HG03039 (cell line): ENCODE measurements around the gene SPATA16.
"Not testable (repeated sequence)": the region's sequence is repeated elsewhere in the genome, so short reads cannot be mapped to it uniquely, and the experiment has no call there.

Experiments
- ATAC-seq: cut with Tn5 transposase; IDR thresholded peaks from one replicate; pipeline ENCODE4 v1.9.1; 2021; ENCODE audit warnings: mild to moderate bottlenecking, moderate library complexity; ENCODE audit not compliant: unreplicated experiment

The SPATA16 gene

DNA sequence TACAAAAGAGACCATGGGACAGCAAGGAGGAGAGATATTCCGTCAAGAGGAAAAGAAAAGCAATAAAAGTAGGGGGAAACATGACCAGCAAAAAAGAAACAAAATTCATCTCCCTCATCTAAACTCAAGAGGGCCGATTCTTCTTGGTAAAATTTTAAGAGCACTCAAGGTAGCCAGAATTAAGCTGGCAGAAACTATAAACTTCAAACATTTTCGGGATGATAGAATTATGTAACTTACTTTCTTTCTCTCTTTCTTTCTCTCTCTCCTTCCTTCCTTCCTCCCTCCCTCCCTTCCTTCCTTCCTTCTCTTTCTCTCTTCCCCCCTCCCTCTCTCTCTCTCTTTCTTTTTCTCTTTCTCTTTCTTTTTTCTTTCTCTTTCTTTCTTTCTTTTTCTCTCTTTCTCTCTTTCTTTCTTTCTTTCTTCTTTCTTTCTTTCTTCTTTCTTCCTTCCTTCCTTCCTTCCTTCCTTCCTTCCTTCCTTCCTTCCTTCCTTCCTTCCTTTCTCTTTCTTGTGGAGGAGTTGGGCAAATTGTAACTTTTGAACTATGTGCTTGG, 180.3 kb downstream of the SPATA16 start:
- not testable (repeated sequence) for ATAC-seq

DNA sequence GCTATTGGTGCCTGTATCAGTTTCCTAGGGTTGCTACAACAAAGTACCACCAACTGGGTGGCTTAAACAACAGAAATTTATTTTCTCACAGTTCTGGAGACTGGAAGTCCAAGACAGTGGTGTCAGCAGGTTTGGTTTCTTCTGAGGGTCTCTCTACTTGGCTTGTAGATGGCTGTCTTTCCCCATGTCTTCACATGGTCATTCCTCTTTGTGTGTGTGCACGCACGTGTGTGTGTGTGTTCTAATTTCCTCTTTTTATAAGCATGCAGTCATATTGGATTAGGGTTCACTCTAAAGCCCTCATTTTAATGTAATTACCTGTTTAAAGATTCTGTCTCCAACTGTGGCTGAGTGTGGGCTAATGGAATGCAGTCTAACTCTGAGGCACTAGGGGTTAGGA, 182.5 kb downstream of the SPATA16 start:
- no peak for ATAC-seq

DNA sequence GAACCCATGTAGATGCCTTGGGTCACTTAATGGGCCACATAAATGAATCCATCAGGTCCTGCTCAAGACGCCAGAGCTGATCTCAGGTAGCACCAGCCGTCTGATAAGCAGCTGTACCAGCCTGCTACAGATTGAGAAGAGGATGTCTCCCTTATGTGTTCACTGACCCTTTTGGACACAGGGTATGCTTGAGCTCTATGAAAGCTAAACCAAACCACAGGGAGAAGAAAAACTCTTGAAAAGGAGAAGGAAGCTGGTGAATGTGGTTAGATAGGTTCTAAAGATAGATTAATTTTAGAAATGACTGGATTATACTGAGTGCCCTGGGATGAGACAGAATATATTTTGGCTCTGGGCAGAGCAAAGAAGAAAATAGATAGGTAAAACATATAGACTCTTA, 187.5 kb downstream of the SPATA16 start:
- no peak for ATAC-seq

DNA sequence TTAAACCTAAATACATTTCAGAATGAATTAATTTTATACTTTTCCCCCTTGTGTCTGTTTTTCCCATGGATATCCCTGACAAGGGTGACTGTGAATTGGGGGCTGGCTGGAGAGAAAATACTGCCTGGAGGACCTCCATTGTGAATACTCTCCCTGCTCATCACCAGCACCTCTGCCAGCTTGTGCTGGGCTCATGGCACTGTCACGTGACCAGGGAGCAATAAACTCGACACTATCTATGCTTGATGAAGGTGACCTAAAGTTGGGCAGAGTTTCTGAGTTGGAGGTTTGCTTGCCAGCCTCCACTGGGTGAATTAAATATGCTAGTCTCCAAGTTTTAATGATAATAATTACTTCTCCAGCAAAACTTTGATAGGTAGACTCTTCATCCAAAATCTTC, 189.5 kb downstream of the SPATA16 start:
- ATAC-seq = no peak

DNA sequence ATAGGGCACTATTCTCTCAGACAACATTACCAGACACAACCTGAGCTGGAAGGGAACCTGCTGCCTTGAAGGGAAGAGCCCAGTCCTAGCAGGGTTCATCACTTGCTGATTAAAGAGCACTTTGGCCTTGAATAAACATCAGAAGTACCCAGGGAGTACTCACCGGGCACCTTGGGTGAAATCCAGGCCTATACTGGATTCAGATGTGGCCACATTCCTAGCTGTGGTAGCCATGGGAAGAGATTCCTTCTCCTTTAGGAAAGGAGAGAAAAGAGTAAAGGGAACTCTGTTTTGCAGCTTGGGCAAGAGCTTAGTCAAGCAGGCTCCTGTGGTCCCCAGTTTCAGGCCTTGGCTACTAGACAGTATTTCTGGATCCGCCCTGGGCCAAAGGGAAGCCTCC, 195.0 kb downstream of the SPATA16 start:
- no peak for ATAC-seq

DNA sequence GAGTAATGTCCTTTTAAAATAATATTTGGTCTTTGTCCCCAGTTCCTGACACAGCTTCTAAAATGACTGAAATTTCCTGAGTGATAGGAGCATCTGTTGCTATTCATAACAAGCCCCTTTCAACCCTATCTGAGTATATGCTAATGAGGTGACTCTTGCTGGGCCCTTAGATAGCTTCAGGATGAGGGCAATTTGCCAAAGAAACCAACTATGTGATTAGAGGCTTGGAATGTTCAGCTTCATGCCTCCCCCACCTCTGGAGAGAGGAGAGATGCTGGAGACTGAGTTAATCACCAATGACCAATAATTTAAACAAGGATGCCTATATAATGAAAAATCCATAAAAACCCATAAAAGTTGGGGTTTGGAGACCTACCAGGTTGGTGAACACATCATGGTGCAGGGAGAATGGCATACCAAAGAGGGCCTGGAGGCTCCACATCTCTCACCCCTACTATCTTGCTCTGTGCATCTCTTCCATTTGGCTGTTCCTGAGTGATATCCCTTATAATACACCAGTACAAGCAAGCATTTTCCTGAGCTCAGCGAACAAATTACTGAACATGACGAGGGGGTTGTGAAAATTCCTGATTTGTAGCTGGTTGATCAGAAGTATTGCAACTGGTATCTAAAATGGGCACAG, 201.3 kb downstream of the SPATA16 start:
- no peak for ATAC-seq

DNA sequence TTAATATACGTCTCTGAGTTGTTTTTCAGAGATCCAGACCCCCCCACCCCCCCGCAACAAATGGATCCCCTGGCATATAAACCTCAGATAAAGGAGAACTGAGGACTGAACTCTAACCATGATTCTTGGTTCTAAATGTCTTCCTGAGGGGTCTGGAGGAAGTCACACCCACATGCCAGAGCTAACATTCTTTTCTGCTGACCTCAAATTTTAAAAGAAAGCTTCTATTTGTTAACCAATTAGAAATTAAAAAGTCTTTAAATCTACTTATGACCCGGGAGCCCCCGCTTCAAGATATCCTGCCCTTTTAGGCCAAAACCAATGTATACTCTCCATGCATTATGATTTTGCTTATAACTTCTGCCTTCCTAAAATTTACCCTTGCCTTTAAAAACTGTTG, 202.2 kb downstream of the SPATA16 start:
- no peak for ATAC-seq

DNA sequence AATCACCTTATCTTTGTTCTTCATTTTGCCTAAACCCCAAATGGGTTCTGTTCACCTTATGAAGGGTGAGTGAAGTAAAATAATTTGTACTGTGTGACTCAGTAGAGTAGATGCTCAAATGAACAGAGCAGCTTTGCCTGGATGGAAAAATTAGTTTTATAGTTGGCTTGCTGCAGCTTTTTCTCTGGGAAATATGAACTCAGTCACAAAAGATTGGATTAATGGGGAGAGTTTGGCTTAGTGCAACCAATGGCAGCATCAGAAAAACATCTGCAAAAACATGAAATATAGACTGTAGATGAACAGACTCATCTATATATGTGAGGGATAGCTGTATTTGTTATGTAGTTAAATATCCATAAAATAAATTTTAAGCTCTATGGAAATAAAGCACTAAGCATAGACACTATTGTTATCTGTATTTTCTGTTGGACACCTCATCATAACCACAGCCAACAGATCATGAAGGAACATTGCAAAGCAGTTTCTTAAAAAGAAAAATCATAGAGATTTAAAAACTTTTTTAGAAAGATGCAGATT, 209.2 kb downstream of the SPATA16 start:
- ATAC-seq = no peak

DNA sequence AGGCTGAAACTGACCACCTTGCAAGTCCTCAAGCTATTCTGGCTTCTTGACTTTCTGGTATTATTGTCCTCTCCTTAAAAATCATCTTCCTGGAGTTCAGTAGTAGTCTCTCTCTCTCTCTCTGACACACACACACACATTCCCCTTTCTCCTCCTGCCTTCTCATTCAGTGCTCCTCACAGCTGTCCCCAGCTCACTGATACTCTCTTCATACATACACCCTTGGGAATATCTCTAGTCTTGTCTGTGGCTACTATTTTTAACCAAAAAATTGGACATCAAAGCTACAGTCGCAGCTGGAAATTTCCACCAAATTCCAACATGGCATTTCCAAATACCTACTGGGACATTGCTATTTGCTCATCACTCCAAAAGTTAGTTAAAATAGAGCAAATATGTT, 211.6 kb downstream of the SPATA16 start:
- ATAC-seq = no peak

DNA sequence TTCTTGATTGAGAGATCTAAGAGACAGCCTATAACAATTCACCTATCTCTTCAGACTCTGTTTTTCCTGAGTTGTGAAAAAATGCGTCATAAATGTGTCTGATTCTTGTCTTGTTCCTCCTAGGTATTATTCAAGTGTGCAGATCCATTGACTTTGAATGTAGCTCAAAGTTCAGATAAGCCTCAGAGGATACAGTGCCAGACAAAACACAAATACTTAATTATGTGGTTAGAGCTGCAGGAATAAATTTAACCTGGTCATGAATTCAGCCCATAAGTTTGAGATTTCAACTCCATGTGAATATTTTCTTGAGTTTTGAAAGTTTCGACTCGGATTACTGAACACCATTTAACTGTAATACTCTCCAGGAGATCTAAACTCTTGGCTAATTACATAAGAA, 216.5 kb downstream of the SPATA16 start:
- ATAC-seq = no peak

DNA sequence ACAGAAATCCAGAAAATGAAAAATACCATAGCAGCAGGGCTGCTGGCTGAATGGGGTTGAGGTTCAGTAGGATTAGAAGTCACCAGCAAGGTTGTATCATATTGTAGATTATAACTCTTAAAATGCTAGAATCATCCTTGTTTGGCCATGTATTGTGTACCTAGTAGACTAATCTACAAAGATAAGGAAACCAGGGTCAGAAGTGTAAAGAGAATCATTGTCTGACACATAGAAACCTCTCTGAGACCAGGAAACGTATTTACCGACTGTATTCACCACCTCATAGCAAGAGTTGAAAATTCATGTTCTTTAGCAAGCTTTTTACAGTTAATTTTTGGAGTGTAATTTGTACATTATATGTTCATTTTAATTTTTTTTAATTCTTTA, 221.7 kb downstream of the SPATA16 start:
- ATAC-seq = no peak

DNA sequence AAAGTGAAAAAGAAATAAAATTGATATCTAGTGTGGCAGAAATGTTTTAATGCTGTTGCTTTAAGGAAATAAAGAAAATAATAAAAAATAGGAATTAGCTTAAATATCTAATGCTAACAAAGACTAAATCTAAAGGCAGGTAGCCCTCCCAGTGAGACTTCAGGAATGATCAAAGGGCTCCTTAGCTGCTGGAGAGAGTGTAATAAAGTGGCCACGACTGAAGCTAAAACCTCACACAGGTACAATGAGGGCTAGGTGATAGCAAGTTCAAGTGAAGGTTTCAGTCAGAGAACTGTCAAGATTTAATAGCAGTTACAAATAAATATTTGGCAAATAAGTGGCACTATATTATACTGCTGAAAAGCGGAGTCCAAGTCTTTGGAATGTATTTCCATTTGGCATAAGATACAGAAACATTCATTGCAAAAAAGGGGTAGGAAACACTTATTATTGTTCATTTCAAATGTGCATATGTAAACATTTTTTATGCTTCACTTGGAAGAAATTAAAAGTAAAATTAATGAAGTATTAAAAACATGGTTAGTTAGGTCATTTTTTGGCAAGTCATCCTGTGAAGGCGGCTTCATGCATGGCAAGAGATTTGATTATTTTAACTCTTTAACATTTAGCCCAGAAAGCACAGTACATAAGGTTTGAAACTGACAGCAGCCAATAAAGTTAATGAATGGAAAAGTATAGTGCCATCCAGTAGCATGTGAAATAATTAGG, 222.3 kb downstream of the SPATA16 start:
- ATAC-seq = no peak

DNA sequence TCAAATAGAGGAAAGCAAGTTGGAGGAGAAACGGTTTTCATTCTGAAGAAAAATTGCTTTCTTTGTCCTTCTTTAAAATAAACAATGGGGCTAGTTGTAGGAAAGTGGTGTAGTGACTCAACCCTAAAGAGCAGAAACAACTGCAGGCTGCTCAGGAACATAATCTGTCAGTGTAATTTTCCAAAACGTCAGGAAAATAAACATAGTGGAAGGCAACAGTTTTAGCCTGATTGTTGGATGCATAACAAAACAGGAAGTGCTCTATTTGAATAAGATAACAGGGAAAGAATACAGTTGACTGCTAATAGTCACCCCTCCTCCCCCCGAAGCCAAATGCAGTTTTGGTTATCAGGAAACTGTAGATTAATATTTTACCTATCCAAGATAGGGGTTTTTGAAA, 222.9 kb downstream of the SPATA16 start:
- ATAC-seq = no peak

DNA sequence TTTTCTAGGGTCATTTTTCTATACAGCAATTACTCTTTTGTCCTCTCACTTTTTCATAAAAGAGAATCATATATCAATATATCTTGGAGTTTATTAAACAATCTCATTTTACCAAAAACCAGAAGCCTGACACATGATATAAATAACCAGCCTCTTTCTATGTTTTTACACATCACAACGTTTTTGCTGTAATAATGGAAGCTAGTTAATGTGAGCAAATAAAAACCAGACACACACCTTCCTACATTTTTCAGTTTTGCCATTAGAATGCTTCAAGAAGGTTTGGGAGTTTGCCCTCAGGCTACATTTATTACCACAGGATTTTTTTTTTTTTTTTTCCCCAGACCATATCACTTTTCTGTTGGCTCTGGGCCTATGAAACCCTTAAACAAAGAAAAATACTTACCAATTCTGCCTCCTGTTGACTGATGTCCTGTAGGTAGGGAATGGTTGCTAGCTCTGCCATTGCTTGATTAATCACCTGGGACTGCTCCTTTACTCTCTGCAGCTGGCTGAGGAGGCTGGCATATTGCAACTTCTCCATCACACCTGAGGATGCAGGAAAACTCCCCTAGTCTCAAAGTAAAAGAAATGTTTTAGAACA, 225.0 kb downstream of the SPATA16 start:
- ATAC-seq = no peak

DNA sequence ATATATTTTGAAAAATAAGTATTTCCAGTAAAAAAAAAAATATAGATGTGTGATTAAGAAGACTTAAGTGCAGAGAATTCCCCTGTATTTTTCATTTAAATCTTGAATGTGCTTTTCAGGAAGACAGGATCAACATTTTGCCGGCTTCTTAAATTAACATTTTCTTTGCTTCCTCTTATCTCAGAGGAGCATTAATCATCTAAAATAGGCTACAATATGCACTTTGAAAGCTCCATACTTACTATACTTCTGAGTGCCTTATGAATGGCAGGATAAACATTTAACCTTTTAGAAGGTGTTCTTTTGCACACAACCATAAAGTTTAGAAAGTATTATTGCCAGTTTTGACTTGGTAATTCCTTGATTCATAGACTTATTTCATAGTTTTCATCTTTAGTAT, 226.2 kb downstream of the SPATA16 start:
- ATAC-seq = no peak

DNA sequence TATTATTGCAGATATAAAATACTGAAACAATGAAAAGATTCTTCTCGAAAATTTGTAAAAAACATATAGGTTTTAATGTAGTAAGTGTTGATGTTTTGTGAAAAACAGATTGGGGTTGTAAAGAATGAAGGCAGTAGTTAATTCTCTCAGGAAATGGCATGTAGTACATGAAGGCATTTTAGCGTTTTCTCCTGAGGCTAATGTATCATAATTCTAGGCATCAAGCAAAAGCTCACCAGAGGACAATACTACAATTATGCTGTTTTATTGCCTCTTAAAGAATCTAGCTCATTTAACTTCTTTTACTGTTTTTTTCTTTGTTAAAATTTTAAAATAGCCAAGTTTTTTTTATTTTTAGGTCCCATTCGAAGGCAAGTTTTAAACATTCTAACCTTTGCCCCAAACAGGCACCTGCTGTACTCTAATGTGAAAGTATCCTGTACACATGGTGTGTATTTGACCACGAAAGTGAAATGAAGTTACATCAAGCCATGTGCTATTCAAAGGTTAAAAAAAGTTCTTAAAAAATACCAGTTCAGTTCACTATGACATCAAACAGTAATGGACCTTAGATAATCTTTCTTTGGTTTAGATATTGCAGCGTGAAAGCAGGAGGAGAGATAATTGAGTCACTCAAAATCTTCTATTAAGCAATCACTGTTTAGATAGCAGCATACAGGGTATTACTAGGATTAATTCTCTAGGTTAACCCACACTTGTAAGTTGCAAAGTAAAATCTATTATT, 227.0 kb downstream of the SPATA16 start:
- no peak for ATAC-seq

DNA sequence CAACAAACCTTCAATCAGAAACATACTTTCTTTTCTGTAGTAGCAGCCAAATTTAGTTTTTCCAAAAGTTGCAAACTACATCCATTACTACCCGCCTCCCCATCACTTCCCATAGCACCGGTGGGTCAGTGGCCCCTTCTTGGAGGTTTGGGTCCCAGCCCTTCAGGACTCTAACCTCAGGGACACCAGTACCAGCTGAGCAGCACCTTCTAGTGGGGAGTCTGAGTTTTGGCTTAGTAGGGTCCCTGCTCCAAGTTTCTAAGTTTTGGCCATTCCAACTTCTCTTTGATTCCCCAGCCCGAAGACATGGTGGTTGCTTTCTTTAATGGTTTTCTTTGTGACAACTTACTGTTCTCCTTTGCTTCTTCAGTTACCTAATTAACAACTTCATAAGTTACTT, 229.9 kb downstream of the SPATA16 start:
- no peak for ATAC-seq

DNA sequence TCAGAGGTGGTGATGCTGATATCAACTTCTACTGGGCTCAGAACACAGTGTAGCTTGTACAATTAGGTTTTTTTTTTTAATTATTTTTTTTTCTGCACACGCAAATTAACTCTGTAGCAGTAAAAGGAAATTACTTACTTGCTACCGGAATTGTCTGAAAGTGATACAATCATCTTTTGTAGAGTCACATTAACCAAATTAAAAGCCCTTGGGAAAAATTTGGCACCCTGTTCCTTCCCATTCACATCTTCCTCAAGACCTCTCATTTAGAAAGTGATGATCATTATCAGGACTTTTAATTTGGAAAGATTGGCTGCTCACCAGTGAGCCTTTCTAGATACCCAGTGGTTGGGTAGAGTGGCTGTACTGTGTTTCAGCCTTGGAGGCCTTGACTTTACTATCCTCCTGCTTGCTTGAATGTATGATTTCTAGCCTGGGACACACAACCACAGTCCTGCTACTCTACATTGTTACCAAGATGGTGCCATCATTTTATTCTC, 232.2 kb downstream of the SPATA16 start:
- ATAC-seq = no peak

DNA sequence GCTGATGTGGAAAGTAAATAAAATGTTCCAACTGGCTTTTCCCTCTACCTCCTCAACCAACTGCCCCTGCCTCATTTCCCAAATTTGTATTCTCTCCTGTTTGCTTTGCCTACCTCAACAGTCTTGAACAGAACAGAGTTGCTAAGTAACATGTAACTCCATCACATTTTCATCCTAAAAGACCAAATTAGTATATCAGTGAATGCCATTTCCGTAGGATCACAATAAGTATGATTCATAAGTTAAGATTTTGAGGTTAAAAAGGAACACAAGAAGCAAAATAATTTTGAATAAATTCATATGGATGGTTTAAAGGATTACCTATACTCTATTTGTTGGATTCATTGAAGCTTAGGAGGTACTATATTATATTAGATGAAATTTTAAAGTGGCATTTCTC, 235.6 kb downstream of the SPATA16 start:
- no peak for ATAC-seq

DNA sequence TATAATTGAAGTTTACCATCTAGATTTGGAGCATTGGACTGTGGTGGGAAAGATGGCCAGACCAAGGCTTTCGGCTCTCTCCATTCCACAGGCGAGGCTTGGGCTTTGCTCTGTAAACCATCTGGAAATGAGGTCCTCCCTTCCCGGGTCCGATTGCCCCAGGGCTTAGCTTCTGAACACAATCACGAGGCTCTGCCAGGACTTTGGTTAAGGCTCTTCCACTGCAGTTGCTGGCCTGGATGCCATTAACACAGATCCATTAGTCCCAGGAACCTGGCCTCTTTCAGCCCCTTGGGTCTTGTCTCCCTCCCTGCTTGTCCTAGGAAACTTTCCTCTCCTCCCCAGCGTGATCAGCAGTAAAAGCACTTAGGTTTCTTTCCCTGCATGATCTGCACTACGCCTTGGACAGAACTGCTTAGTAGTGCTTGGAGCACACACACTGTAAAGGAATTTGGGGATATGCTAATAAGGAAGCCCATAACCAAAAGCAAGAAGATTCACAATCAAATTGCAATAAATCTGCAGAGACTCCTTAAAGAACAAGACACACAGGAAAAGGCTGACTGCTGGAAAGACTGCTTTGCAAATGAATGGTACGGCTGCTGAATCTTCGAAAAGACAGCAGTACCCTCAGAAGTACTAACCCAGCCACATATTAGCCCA, 236.2 kb downstream of the SPATA16 start:
- no peak for ATAC-seq
